Superior temporal gyrus (tissue), 1 donor: ENCODE data around the gene ADAMTS17.

Experiments
- DNase-seq: peaks from one replicate; pipeline ENCODE4 v3.0.0-alpha.2; 2016; ENCODE audit errors: extremely low spot score

ADAMTS17 gene

DNA sequence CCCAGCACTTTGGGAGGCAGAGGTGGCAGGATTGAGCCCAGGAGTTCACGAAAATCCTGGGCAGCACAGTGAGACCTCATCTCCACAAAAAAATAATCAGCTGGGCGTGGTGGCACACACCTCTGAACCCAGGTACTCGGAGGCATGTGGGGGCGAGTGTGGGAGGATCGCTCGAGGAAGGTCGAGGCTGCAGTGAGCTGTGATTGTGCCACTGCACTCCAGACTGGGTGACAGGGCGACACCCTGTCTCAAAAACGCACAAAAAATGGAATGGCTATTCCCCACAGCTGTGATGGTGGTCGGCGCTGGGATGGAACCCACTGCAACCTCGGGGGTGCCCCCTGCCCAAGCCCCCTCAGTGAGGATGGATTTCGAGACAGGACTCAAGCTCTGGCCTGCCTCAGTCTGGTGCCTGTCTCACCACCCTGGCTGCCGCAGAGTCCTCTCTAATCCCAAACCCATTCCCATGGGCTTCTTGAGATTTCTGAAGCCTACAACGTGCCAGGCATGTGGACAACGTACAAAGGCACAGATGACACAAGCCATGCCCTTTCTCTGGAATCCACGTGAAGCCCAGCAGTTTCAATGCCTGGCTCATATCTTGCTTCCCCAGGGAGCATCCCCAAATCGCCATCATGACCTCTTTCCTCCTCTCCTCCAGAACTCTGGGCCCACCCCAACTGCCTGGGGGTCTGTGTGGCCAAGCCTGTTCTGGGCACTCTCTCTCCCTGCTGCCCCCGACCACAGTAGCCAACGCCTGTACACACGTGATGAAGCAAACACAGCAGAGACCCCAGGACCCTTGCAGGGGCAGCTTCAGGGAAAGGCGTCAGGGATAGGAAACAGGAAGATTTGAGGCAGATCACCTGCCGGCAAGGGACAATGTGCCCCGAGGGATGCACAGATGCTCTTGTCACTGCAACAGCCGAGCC is 32.4 kb downstream of the ADAMTS17 start:
- DNase-seq, result no peak

DNA sequence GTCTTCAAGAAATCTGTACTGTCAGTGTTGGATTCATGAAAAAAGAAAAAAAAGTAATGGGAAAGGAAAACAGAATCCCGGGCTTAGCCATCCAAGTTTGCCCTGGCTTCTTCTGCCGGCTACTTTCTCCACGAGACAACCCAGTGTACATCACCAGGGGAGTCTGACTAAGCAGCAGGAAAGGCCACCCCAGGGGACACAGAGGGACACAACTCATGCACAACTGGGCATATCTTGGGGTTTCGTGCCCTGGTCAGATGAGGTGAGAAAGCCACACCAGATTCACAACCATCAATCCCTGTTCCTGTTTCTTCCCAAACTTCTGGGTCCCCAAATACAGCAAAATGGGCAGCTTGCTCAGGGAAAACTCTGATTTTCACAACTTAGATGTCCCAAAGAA is 33.2 kb downstream of the ADAMTS17 start:
- no peak for DNase-seq

DNA sequence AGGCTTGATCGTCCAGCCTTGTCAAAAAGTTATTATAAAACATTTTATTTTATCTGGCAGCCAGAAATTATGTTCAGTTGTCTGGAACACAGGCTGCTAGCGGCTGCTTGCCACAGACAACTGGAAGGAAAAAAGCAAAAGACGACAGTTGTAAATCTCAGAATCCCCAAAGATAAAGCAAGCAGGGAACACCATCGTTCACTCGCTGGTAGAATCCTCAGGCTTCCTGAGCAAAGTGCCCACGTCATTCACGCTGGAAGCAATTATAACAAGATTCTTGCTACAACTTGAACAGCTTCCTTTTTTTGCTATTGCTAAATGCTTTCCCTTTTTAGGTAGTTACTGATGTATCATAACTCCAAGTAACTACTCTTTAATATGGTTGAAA is 33.6 kb downstream of the ADAMTS17 start:
- peak; percentile 47 for DNase-seq

DNA sequence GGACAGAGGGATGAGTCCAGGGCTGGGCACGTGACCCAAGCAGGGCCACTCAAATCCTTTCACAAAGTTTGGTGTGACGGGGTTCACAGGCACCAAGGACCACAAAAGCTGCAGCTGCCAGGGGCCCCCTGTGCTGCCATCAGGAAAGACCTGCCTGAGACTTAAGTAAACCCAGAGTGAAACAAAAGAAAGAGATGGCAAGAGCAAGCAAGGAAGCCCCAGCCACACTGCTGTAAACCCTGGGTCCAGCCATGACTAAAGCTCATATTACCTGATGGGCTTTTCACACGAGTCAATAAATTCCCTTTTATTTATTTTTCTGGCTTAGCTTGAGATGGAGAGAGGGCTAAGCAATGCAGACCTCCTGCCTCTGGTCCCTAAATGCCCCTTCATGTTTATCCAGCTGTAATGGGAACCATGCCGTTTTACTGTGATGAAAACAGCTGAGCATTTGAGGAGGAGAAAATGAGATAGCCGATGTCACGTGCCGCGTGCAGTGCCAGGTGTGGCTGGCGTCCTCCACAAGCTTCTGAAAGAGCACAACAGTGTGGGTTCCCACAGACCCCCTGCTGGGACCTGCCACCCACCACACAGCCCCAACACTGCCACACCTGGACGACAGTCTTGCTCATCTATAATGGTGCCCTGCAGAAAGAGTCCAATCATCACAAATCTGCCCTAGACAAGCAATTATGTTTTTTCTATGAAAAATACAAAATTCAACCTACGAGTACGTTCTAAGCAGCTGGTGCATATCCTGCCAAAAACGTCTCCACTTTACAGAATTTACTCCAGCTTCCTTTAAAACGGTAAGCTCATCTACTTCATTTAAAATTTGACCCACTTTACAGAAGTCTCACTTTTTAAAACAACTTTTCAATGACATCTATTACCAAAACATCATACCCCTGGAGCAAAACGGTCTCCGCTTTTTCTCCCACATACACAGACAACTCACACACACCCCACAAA is 34.2 kb downstream of the ADAMTS17 start:
- DNase-seq, result peak; percentile 17

DNA sequence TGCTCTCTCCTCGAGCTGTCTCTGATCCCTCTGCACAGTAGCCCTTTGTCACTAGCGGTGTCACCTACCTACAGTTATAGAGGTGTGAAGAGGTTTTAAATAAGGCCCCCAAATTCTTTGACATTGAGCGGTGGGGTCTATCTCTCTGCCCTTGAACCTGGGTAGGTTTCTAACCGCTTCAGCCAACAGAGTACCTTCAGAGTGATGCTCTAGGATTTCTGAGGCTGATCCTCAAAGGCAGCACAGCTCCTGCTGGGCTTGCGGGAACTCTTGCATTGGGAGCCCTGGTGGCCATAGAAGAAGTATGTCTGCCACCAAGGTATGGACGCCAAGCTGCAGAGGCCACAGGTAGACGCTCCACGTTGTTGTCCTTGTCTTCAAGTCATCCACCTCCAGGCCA is 35.7 kb downstream of the ADAMTS17 start:
- DNase-seq, result no peak

DNA sequence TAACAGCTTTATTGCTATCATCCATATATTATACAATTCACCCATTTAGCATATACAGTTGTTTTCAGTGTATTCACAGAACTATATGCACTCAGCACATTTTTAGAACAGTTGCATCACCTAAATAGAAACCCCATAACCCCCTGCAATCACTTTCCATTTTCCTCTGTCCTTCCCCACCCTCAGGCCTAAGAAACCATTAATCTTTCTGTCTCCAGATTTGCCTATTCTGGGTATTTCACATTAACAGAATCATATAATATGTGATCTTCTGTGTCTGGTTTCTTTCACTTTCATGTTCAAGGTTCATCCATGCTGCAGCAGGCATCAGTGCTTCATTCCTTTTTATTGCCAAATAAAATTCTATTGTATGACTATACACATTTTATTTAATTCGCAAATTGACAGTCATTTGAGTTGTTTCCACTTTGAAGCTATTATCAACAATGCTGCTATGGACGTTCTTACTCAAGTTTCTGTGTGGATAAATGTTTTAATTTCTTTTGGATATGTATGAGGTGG is 39.8 kb downstream of the ADAMTS17 start:
- no peak for DNase-seq

DNA sequence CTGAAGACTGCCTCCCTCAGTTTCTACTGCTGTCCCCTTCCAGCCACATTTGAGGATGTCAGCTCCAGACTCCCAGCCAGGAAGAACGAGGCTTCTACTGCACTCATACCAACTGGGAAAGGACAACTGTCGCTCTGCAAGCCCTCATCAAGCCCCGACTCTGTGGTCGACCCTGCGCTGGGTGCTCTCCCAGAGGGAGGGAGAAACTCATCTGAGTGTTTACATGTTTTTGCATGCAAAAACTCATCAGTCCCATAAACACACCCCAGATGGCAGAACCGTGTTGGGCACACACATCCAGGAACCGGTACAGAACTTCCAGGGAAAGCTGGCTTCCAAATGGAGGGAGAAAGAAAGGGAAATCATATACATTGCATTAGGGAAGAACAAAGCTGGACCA is 43.5 kb downstream of the ADAMTS17 start:
- DNase-seq, result no peak

DNA sequence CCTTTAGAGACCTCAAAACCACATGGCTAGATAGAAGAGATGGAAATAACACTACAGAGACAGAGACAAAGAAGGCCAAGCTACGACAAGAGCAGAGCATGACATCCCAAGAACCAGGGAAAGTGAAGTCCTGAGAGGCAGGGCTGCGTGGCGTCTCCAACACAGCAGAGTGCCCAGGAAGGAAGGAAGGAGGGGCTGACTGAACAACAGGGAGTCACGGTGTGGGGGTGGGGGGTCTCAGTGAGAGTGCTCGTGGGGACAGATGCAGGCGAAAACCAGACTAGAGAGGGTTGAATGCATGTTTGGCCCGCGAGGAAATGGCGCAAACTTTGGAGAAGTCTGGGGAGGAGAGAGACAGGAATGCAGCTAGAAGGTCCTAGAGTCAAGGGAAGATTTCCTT is 44.0 kb downstream of the ADAMTS17 start:
- DNase-seq, result no peak

DNA sequence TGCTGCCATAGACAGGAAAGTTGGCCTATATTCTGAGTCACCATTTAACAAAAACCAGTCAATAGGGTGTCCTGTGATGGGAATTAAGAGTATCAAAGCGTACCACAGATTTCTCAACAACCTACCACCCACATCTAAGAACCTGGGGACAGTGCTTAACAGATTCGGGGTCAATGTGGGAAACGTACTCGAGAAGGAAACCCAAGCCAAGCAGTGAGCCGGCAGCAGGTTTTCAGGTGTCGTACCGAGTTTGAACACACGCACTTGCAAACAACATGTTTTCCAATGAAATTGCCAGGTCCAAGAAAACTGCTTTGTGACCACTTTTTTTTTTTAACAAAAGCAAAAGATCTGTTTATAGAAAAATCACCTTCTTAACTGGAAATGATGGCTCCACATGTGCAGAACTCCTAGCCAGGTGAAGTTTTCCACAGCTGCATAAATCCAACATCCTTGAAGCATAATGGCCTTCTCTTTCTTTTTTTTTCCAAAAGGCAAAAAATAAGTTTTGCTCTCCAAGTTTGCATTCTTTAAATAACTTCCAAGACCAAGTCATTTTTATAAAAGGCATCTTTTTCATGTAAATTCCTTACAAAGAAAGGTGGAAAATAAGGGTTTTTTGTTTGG is 45.7 kb downstream of the ADAMTS17 start:
- DNase-seq, result no peak

DNA sequence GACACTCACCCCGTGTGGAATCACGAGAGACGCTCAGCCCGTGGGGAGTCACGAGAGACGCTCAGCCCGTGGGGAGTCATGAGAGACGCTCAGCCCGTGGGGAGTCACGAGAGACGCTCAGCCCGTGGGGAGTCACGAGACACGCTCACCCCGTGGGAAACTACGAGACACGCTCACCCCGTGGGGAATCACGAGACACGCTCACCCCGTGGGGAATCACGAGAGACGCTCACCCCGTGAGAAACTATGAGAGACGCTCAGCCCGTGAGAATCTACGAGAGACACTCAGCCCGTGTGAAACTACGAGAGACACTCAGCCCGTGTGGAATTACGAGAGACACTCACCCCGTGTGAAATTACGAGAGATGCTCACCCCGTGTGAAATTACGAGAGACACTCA is 49.8 kb downstream of the ADAMTS17 start:
- DNase-seq, result no peak

DNA sequence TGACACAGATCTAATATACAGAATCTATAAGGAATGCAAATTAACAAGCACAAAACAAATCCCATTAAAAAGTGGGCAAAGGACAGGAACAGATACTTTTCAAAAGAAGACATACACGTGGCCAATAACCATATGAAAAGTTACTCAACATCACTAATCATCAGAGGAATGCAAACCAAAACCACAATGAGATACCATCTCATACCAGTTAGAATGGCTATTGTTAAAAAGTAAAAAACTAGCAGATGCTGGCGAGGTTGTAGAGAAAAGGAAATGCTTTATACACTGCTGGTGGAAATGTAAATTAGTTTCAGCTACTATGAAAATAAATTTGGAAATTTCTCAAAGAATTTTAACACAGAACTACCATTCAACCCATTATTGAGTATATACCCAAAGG is 50.7 kb downstream of the ADAMTS17 start:
- no peak for DNase-seq

DNA sequence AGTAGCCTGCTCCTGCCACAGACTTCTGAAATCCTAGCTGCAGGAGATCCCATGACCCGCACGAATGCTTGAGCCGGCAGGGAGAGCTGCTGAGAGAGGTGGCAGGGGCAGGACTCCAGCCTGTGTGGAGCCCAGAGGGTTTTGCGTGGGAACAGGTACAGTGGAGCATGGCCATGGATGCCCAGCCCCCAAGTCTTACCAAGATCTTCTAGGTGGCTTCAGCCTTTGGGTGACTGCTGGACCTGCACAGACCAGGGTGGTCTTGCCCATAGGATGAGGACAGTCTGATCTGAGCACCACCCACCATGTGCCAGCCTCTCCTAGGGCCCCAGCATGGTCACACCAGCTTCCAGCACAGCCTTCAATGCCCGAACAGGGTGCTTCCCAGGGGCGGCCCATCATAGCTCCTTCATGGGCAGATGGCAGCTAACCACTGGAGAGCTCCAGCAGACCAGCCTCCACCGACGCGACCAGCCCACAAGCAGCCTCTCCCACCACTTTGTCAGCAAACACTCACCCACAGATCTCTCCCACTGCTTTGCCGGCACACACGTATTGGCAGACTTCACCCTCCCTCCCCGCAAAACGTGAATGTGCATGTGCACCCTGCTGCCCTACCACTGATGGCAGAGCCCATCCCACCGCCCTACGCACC is 56.0 kb downstream of the ADAMTS17 start:
- no peak for DNase-seq

DNA sequence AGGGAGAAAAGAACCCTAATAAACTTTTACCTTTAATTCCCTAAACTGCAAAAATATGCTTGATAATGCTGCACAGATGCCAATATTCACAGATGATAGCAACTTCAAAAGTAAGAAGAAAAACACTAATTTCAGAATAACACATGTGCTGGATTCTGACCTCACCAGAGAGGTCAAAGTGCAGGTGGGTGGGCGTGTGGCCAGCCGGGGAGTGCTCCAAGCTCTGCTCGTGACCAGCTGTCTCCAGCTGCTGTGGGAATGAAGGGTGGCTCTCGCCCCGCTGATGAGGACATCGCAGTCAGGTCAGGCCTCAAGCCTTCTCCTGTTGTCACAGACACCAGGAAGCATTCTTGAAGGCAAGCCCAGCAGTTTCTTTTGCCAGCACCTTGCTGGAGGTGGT is 57.1 kb downstream of the ADAMTS17 start:
- no peak for DNase-seq

DNA sequence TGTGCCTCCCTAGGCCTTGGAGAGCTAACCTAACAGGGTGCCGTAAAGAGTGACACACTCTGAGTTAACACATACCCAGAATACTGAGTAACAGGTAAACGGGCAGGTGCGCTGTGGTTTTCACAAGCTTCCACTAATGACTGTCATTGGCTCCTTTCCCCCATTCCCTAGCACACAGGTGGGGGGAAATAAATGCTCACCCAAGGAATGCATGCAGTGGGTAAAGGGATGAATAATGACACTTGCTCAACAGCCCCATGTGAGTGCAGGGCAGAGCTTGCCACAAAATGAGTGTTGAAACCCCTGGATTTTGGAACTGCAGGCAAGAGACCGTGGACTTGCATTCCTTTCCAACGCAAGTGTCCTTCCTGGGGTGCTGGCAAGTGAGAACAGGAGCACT is 57.6 kb downstream of the ADAMTS17 start:
- DNase-seq, result no peak

DNA sequence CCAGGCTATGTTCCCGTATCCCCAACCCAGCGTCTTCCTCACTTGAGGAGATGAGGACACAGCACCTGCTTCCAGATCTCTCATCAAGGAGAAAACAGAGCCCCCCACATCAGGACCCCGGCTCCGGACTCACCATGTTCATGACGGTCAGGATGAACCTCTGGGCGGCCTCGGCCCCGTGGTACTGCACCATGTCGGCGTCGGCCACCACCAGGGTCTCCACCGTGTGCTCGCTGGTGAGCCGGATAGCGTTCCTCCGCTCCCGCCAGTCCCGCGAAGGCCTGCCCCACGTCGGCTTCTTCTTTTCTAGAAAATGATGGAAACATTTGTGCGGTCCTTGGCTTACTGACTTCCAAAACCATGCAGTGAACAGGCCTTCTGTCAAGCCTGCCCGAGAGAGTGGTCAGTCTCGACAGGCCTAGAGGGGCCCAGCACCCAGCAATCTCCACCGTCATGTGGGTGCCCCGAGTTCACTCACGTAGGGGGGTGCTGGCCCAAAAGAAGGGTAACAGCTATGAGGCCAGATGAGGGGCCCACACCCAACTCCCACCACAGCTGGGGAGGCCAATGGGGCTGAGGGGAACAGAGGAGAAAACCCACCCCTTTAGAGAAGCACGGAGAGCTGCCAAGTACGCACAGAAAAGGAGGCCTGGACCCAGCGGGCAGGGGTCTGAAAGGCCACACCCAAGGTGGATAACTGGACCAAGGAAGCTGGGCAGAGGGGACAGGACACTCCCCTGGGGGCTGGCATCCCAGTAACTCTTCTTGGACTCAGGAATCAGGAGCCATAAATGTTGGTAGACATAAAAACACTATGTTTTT is 60.5 kb downstream of the ADAMTS17 start:
- DNase-seq, result no peak

DNA sequence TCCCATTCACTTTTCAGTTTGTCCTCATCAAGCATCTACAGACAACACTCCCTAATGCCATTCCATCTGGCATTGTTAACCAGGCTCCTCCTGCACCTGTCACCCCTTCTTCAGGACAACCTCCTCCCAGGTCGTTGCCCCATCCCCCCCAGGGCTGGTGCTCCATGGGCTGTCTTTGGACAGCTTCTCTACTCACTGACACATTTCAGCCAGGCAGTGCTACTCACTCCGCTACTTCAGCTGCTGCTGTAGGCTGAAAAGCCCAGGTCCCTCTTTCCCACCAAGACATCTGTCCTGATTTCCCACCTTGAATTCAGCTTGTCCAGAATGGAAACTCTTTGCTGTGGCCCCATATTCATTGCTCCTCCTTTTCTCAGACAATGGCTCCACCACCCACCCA is 61.9 kb downstream of the ADAMTS17 start:
- no peak for DNase-seq

DNA sequence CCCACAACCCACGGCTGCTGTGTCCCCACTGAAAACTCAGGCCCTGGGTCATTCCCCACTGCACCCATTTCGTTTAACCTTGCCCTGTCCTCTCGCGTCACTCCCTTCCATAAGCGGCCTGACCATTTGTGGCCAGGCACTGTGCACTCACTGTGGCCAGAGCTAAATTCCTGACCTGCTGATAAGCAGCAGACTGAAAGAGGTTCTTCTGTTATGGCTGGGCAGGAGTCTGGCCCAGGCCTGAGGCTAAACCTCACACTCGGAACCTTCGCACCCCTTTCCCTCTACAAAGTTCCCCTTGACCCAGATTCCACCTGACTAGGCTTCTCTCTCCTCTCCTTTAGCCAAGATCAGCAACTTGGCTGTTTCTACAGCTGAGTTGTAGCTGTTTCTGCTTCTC is 62.3 kb downstream of the ADAMTS17 start:
- DNase-seq, result no peak

DNA sequence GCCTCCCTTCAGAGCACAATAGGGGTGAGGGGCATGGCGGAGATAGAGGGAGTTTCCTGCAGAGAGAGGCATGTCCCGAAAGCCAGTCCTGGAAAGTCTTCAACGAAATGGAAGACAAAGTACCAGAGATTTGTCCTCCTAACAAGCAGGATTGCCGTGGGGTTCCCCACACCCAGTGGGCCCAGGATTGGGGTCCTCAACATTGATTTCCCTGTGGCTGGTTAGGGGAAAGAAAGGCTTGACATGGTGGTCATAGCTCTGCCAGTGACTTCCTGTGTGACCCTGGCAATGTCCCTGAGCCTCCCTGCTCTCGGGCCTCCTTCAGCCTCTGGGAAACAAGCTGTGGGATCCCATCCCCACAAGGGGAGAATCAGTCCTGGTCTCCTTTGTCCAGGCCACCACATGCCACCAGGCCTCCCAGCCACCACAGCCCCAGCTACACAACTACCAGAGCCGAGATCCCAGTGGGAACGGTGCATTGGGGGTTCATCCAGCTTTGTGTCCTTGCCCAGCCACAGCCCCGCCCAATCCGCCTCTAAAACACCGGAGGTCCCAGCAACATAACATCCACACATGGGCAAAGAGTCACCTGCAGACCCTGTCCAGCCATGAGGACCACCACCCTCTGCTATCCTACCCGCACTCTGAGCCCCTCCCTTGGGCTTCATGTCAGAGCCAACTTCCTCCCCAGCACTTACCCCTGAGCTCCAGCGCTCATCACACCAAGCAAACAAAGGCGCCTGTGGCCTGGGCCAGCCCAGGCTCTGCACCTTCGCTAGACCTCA is 63.0 kb downstream of the ADAMTS17 start:
- DNase-seq, result no peak

DNA sequence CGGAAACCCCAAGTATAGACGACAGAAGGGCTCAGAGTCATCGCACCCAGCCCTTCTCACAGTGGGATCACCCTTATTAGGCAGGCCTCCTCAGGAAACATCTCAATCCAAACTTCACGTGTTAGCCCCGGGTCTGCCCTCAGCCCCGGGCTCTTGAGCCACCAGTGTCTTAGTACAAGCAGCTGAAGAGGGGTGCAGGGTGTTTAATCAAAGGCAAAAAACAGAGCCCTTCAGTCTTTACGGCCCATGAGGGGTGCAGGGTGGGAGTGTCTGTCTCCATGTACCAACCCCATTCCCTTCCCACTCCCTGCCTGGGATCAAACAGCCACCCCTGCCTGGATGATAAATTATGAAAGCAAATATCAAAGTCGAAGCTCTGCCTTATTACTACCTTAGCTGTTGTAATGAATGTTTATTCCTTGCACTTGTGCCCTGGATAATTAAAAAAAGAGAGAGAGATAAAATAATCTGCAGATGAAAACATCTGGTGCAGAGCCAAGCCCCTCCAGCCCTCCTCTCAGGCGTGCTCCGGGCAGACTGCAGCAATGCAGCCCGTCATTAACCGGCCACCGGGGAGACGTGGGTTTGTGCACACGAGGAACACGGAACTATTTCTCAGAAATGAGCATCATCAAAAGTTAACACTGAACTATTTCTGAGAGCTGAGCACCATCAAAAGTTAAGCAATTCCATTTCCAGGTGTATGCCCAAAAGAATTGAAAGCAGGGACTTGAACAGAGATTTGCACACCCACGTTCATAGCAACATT is 64.5 kb downstream of the ADAMTS17 start:
- no peak for DNase-seq
